ENCODE data around the gene PDAP1.

PDAP1 gene

DNA sequence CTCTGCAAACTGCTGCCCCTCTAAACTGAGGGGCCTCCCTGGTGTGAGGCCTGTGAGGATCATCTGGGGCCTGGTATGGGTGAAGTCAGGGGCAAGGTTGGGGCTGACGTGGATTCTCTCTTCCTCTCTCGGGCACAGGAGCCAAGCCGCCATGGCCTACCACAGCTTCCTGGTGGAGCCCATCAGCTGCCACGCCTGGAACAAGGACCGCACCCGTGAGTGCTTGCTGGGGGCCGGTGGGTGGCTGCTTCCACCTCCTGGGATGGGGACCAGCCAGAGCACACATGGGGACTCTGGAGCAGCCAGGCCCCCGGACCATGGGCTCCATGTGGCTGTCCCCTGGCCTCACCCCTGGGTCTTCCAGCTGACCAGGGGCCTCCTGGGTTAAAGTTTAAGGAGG, 22.8 kb downstream of the PDAP1 start:
- H3K4me3 ChIP-seq (ENCODE audit: control insufficient read depth, low read depth, low read length), result no peak overlapping the region
- no peak for TF ChIP-seq CTCF (conservative IDR thresholded peaks at IDR 0.05; ENCODE audit: control insufficient read depth, insufficient read depth, low read depth, low read length)

DNA sequence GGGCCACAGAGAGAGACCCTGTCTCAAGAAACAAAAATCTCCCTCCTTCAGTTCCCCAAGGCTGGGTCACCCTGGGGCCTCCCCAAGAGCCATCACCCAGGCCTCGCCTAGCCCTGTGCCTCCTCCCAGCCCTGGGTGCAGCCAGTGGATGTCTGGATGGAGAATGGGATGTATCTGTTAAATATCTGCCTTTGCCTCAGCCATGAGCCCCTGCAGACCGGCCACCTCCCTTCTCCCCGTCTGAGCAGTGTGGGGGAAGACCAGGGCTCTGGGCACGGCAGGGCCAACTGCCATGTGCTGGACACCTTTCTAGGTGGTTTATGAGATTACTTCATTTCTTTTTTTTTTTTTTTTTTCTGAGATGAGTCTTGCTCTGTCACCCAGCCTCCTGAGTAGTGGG, 23.9 kb downstream of the PDAP1 start:
- no peak overlapping the region for H3K4me3 ChIP-seq (ENCODE audit: control insufficient read depth, low read depth, low read length)
- DNase-seq (ENCODE audit: low read depth), result no peak
- TF ChIP-seq CTCF (conservative IDR thresholded peaks at IDR 0.05; ENCODE audit: control insufficient read depth, insufficient read depth, low read depth, low read length), result no peak

More for the DNA sequence above, 22.8 kb downstream of the PDAP1 start:
- DNase-seq (ENCODE audit: low read depth), result no peak

- no peak for TF ChIP-seq CTCF (conservative IDR thresholded peaks at IDR 0.05; ENCODE audit: control insufficient read depth, insufficient read depth, low read depth, low read length)
- DNase-seq (ENCODE audit: low read depth), result no peak
- H3K4me3 ChIP-seq (ENCODE audit: control insufficient read depth, low read depth, low read length), result no peak overlapping the region
These were observed 24.5 kb downstream of the PDAP1 start for GRCh38 chr7:99383791-99384370.

GRCh38 chr7:99383203-99383602, 25.2 kb downstream of the PDAP1 start:
- H3K4me3 ChIP-seq (ENCODE audit: control insufficient read depth, low read depth, low read length), result no peak overlapping the region
- no peak for DNase-seq (ENCODE audit: low read depth)
- TF ChIP-seq CTCF (conservative IDR thresholded peaks at IDR 0.05; ENCODE audit: control insufficient read depth, insufficient read depth, low read depth, low read length), result no peak

DNA sequence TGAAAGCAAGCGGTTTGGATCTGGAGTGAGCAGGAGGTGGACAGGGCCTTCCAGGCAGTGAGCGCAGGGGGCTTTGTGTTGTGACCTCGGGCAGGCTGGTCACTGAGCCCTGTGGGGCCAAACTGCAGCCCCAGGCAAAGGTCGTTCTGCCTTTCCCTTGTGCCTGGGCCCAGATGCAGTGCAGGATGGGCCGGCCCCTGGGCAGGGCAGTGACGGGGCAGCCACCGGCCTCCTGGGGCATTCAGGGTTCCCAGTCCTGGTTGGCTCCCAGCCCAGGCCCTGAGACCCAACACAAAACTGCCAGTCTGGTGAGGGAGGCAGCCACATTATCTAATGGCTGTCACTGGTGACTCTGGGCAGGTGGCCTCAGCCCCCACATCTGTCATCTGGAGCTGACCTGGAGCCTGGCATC, 26.7 kb downstream of the PDAP1 start:
- H3K4me3 ChIP-seq (ENCODE audit: control insufficient read depth, low read depth, low read length), result no peak overlapping the region
- DNase-seq (ENCODE audit: low read depth), result no peak
- TF ChIP-seq CTCF (conservative IDR thresholded peaks at IDR 0.05; ENCODE audit: control insufficient read depth, insufficient read depth, low read depth, low read length), result no peak

DNA sequence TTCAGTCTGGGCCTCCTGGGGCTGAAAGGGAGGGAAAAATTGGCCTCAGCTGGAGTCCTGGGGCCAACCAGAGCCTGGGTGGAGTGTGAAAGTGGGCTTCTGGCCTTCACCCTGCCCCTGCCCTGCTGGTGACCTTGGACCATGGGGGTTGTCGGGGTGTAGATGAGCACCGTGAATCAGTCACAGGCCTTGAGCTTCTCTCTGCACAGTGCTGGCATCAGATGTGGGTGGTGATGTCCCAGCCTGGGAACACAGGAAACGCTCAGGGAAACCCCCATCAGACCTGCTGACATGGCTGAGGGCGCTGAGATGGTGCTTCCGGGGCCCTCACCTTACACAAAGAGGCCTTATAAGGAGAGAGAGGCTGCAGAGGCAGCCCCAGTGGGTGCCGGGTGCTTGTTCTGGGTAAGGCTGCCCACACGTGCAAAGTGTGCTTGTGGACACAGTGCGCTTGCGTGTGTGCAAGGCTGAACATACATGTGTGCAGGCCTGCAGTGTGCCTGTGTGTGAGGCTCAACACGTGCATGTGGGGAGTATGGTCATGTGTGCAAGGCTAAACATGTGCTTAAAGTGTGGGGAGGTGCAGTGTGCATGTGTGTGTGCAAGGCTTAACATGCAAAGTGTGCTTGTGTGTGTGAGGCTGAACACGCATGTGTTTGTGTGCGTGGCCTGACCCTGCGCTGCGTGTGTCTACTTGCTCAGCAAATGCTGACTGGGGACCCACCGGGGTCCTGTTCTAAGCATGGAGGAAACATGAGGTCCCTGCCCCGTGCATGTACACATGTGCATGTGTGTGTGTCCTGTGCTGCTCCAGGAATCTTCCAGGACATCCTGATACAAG, 27.4 kb downstream of the PDAP1 start:
- H3K4me3 ChIP-seq (ENCODE audit: control insufficient read depth, low read depth, low read length), result no peak overlapping the region
- DNase-seq (ENCODE audit: low read depth), result no peak
- TF ChIP-seq CTCF (conservative IDR thresholded peaks at IDR 0.05; ENCODE audit: control insufficient read depth, insufficient read depth, low read depth, low read length), result no peak

All from fibroblast of mammary gland (primary cell).